Lower lobe of right lung (tissue), 2 donors: ENCODE data around the gene KANK2. TPM values are rescaled to one million over a fixed set of nuclear protein-coding genes. Genes with fewer than 3 reads are reported as not detected.
"Not testable (repeated sequence)": the region's sequence is repeated elsewhere in the genome, so short reads cannot be mapped to it uniquely, and the experiment has no call there.

ENCODE experiments used
- ATAC-seq, 2 donors: fragments of 200-7000 bp; cut with Tn5 transposase; one replicate each; pipeline ENCODE4 v1.9.1; 2020 to 2022; ENCODE audit warnings: mild to moderate bottlenecking in 2 of 2, moderate library complexity in 2 of 2
- DNase-seq: peaks from one replicate; pipeline ENCODE4 v3.0.0-alpha.2; 2020
- H3K27ac ChIP-seq: fragments of 200-600 bp; one replicate; pipeline ENCODE4 v1.8.0; 2022
- H3K27me3 ChIP-seq: fragments of 200-600 bp; one replicate; pipeline ENCODE4 v1.8.0; 2022; ENCODE audit warnings: low read depth
- H3K36me3 ChIP-seq: fragments of 200-600 bp; one replicate; pipeline ENCODE4 v1.8.0; 2022; ENCODE audit warnings: mild to moderate bottlenecking
- H3K4me1 ChIP-seq: fragments of 200-600 bp; one replicate; pipeline ENCODE4 v1.8.0; 2022
- H3K4me3 ChIP-seq: fragments of 200-600 bp; one replicate; pipeline ENCODE4 v1.8.0; 2022; ENCODE audit warnings: mild to moderate bottlenecking
- H3K9me3 ChIP-seq: fragments of 200-600 bp; one replicate; pipeline ENCODE4 v1.8.0; 2022
- intact Hi-C: fragments of 100-400 bp; cut with DNase I; formaldehyde crosslinking; loops from one replicate; pipeline ENCODE4 v1.11.0; 2022
- total RNA-seq: library from RNA; stranded (reverse); fragmentation: NEBNext Ultra II Directional; extraction: Animal tissue kit (Norgen Biotek cat#: 25700); gene quantifications from one replicate; pipeline ENCODE4 v1.2.1, GENCODE V29; 2021
- TF ChIP-seq, protein P1 (sequence below): fragments of 200-600 bp; IDR thresholded peaks from one replicate; pipeline ENCODE4 v1.8.0; 2022; ENCODE audit warnings: antibody characterized with exemption, mild to moderate bottlenecking
- donor health status: DM: no; HTN: yes; CAD: no; lungs with severe emphysema.

KANK2 gene
- total RNA-seq, 1 donor from 2014 or later = 191 TPM

DNA sequence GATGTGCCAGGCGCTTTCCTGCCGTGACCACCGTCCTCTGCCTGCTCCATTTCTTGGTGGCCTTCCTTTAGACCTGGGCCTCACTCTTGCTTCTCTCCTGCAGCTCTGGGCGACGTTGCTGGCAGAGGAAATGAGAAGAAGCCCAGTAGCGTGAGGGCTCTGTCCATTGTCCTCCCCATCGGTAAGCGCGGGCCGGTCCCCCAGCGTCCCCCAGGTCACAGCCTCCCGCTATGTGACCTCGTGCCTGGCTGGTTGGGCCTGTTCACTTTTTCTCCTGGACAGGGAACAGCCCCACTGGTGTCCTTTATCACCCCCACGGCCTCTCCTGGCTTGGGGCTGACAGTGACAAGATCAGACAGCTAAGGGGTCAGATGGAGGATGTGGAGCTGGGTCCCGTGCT is 69.4 kb downstream of the KANK2 start:
- H3K27ac ChIP-seq = no peak overlapping the region
- ATAC-seq = no peak
- intact Hi-C loops = no loop called here

GRCh38 chr19:11125994-11126685 is 71.2 kb downstream of the KANK2 start:
- Histone ChIP-seq H3K36me3 (peaks cover 100% of the 10 kb centered on the region), H3K4me3 (no peak overlapping the region), H3K27ac (no peak overlapping the region), H3K4me1 (peaks cover 13% of the 10 kb centered on the region), H3K27me3 (no peaks in the 10 kb centered on the region), H3K9me3 (no peaks in the 10 kb centered on the region)
- peak; percentile 66 to 75 for ATAC-seq
- intact Hi-C loops = no loop called here
- peak; percentile 86 for DNase-seq
- TF ChIP-seq, protein P1, sequence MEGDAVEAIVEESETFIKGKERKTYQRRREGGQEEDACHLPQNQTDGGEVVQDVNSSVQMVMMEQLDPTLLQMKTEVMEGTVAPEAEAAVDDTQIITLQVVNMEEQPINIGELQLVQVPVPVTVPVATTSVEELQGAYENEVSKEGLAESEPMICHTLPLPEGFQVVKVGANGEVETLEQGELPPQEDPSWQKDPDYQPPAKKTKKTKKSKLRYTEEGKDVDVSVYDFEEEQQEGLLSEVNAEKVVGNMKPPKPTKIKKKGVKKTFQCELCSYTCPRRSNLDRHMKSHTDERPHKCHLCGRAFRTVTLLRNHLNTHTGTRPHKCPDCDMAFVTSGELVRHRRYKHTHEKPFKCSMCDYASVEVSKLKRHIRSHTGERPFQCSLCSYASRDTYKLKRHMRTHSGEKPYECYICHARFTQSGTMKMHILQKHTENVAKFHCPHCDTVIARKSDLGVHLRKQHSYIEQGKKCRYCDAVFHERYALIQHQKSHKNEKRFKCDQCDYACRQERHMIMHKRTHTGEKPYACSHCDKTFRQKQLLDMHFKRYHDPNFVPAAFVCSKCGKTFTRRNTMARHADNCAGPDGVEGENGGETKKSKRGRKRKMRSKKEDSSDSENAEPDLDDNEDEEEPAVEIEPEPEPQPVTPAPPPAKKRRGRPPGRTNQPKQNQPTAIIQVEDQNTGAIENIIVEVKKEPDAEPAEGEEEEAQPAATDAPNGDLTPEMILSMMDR = peak; percentile 82

More for the DNA sequence above, 69.4 kb downstream of the KANK2 start:
- Histone ChIP-seq H3K36me3 (peaks cover 100% of the 10 kb centered on the region), H3K4me3 (no peak overlapping the region), H3K9me3 (no peaks in the 10 kb centered on the region), H3K4me1 (peaks cover 24% of the 10 kb centered on the region), H3K27me3 (no peaks in the 10 kb centered on the region)
- DNase-seq = no peak
- TF ChIP-seq, protein P1 = no peak

- intact Hi-C loops, DNase-seq, H3K4me3 ChIP-seq, H3K27me3 ChIP-seq, ATAC-seq, H3K27ac ChIP-seq, H3K9me3 ChIP-seq, H3K4me1 ChIP-seq: not testable (repeated sequence)
- peaks cover 100% of the 10 kb centered on the region for H3K36me3 ChIP-seq
Measured at GRCh38 chr19:11124157-11124556, 73.2 kb downstream of the KANK2 start.

GRCh38 chr19:11123114-11123513 is 74.2 kb downstream of the KANK2 start:
- Histone ChIP-seq H3K27me3 (no peaks in the 10 kb centered on the region), H3K36me3 (peaks cover 98% of the 10 kb centered on the region), H3K27ac (no peak overlapping the region), H3K4me3 (no peak overlapping the region), H3K9me3 (no peaks in the 10 kb centered on the region), H3K4me1 (no peaks in the 10 kb centered on the region)
- intact Hi-C loops = no loop called here
- TF ChIP-seq, protein P1 = no peak
- ATAC-seq (no peak), DNase-seq (no peak)

DNA sequence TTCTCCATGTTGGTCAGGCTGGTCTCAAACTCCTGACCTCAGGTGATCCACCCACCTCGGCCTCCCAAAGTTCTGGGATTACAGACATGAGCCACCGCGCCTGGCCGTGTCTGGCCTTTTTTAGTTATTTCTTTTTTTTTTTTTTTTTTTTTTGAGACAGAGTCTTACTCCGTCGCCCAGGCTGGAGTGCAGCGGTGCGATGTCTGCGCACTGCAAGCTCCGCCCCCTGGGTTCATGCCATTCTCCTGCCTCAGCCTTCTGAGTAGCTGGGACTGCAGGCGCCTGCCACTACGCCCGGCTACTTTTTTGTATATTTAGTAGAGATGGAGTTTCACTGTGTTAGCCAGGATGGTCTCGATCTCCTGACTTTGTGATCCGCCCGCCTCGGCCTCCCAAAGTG is 75.4 kb downstream of the KANK2 start:
- ATAC-seq, H3K27me3 ChIP-seq, H3K9me3 ChIP-seq, H3K4me3 ChIP-seq, DNase-seq, intact Hi-C loops, H3K27ac ChIP-seq, H3K4me1 ChIP-seq: not testable (repeated sequence)
- peaks cover 98% of the 10 kb centered on the region for H3K36me3 ChIP-seq

GRCh38 chr19:11116507-11116906 is 80.8 kb downstream of the KANK2 start:
- no peak overlapping the region for H3K4me3 ChIP-seq
- no peaks in the 10 kb centered on the region for H3K9me3 ChIP-seq
- H3K27me3 ChIP-seq = no peaks in the 10 kb centered on the region
- TF ChIP-seq, protein P1 = no peak
- peaks cover 96% of the 10 kb centered on the region for H3K36me3 ChIP-seq
- intact Hi-C loops = no loop called here
- ATAC-seq (peak in 1 of 2 donors; percentile 2), DNase-seq (no peak)
- H3K27ac ChIP-seq = no peak overlapping the region
- no peaks in the 10 kb centered on the region for H3K4me1 ChIP-seq
